ENCODE results near the gene SERPINH1.

DNA sequence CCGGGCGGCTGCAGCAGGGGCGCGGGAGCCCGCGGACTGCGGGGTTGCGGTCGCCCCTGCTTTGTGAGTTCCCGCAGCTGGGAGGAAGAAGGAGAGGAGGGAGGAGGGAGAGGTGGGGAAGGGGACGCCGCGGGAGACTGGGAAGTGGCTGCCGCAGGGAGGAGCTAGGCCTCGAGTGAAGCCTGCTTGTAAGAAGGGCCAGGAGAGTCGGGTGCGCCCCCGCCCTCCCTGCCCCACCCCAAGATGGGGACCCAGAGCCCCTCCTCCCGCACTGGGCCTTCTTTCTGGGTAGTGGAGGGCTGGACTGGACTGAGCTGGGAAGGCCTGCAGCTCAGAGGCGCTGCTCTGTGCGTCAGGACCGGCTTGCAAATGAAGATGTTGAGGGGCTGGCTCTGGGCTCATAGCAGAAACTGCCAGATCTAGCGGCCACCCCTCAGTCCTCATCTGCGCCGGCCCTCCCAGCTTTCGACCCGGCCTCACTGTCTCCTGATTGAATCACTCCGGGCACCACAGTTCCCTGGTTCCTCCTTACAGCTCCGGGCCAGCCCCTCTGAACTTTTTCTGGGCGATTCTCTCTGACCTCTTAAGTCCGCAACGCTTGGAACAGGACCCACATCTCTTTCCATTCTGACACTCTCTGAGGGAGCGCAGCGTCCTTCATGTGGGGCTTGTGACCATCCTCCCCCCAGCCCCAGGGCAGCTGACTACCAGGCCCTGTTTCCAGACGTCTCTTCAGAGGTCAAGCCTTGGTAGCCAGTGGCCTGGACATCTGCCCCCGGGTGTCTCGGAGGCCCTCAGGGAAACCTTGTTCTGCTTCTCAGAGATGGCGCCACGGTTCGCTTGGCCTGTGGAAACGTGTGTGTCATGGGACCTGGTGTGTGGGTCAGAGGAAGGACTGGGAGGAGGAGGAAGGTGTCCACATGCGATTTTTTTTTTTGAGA lies 21.9 kb downstream of the SERPINH1 start:
- TF ChIP-seq, protein P1, sequence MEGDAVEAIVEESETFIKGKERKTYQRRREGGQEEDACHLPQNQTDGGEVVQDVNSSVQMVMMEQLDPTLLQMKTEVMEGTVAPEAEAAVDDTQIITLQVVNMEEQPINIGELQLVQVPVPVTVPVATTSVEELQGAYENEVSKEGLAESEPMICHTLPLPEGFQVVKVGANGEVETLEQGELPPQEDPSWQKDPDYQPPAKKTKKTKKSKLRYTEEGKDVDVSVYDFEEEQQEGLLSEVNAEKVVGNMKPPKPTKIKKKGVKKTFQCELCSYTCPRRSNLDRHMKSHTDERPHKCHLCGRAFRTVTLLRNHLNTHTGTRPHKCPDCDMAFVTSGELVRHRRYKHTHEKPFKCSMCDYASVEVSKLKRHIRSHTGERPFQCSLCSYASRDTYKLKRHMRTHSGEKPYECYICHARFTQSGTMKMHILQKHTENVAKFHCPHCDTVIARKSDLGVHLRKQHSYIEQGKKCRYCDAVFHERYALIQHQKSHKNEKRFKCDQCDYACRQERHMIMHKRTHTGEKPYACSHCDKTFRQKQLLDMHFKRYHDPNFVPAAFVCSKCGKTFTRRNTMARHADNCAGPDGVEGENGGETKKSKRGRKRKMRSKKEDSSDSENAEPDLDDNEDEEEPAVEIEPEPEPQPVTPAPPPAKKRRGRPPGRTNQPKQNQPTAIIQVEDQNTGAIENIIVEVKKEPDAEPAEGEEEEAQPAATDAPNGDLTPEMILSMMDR (conservative IDR thresholded peaks at IDR 0.05 in 1 of 2, IDR thresholded peaks at IDR 0.05 in 1 of 2; ENCODE audit: extremely low read depth in 1 of 2, insufficient read depth in 1 of 2, low read depth in 1 of 2, low read length in 2 of 2) = no peak
- TF ChIP-seq EZH2 (IDR thresholded peaks at IDR 0.05; ENCODE audit: borderline replicate concordance, low read length) = no peak

All from mammary epithelial cell (primary cell).